Activated T-cell treated with anti-CD3 and anti-CD28 coated beads for 24 hours (primary cell): ENCODE results near the gene PHKG2.

Source experiments
- DNase-seq: peaks from one replicate; pipeline ENCODE4 v3.0.0-alpha.2; 2020; ENCODE audit warnings: low read depth

PHKG2 gene

GRCh38 chr16:30756781-30757100, 8.5 kb downstream of the PHKG2 start:
- no peak for DNase-seq

GRCh38 chr16:30757316-30757715, 9.1 kb downstream of the PHKG2 start:
- DNase-seq: no peak

- DNase-seq: no peak
Measured at GRCh38 chr16:30758988-30759491, 10.8 kb downstream of the PHKG2 start.

GRCh38 chr16:30760001-30760559, 11.9 kb downstream of the PHKG2 start:
- DNase-seq: no peak

GRCh38 chr16:30760577-30761426, 12.6 kb downstream of the PHKG2 start:
- no peak for DNase-seq

- peak; percentile 32 for DNase-seq
Measured at GRCh38 chr16:30761427-30761927, 13.3 kb downstream of the PHKG2 start.

GRCh38 chr16:30761928-30762902, 14.0 kb downstream of the PHKG2 start, which contains the start of the genes CFAP119 and RNF40:
TSS of gene CFAP119 (minus strand) at chr16:30762062. CDS start at chr16:30761748, 314 bp downstream.
TSS of gene RNF40 (plus strand) at chr16:30762322. CDS start at chr16:30762546, 224 bp downstream.
- peak; percentile 88 for DNase-seq

GRCh38 chr16:30762991-30763725, 14.9 kb downstream of the PHKG2 start:
- DNase-seq: no peak

- DNase-seq: no peak
Measured at GRCh38 chr16:30764086-30764485, 15.9 kb downstream of the PHKG2 start.

GRCh38 chr16:30764816-30765465, 16.7 kb downstream of the PHKG2 start:
- DNase-seq: no peak

- no peak for DNase-seq
Measured at GRCh38 chr16:30766206-30766932, 18.1 kb downstream of the PHKG2 start.

GRCh38 chr16:30766933-30767284, 18.7 kb downstream of the PHKG2 start:
- DNase-seq: no peak

GRCh38 chr16:30767767-30768465, 19.7 kb downstream of the PHKG2 start:
- DNase-seq: no peak

- DNase-seq: no peak
Measured at GRCh38 chr16:30768583-30769181, 20.5 kb downstream of the PHKG2 start.

- no peak for DNase-seq
Measured at GRCh38 chr16:30769379-30770089, 21.3 kb downstream of the PHKG2 start.

- DNase-seq: no peak
Measured at GRCh38 chr16:30771726-30772125, 23.5 kb downstream of the PHKG2 start.

- no peak for DNase-seq
Measured at GRCh38 chr16:30773826-30774225, 25.6 kb downstream of the PHKG2 start.

- DNase-seq: no peak
Measured at GRCh38 chr16:30774367-30775130, 26.3 kb downstream of the PHKG2 start.
